Activated CD4-positive, alpha-beta T cell treated with anti-CD3 and anti-CD28 coated beads, Interleukin-2, amount 50 U/mL, for 1 hour (primary cell): ENCODE measurements around the gene HDDC3.
A peak's percentile ranks its signal among the peaks of the same experiment; 100 is the strongest.

ENCODE experiments used
- DNase-seq: peaks from one replicate; pipeline ENCODE4 v3.0.0-alpha.2; 2020

Gene HDDC3

GRCh38 chr15:90953947-90954711 lies 21.8 kb upstream of the HDDC3 start:
- no peak for DNase-seq

GRCh38 chr15:90952901-90953677 lies 20.7 kb upstream of the HDDC3 start:
- DNase-seq: no peak

- DNase-seq: no peak
These were observed 18.3 kb upstream of the HDDC3 start for GRCh38 chr15:90950676-90951075.

- DNase-seq: no peak
These were observed 17.8 kb upstream of the HDDC3 start for GRCh38 chr15:90949979-90950675.

DNA sequence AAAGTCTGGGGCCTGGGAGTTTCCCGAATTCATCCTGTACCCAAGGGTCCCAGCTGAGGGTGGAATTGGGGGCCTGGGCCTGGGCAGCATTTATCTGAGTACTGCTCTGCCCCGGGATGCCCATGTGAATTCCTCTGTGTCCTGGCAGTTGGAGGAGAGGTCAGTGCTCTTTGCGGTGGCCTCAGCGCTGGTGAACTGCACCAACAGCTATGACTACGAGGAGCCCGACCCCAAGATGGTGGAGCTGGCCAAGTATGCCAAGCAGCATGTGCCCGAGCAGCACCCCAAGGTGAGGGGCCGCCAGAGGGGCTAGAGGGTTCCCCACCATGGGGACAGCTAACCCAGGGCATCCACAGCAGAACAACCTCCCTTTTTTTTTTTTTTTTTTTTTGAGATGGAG lies 16.2 kb upstream of the HDDC3 start:
- DNase-seq: no peak

- no peak for DNase-seq
These were observed 15.4 kb upstream of the HDDC3 start for GRCh38 chr15:90947577-90948357.

GRCh38 chr15:90946941-90947576 lies 14.7 kb upstream of the HDDC3 start:
- DNase-seq: no peak

DNA sequence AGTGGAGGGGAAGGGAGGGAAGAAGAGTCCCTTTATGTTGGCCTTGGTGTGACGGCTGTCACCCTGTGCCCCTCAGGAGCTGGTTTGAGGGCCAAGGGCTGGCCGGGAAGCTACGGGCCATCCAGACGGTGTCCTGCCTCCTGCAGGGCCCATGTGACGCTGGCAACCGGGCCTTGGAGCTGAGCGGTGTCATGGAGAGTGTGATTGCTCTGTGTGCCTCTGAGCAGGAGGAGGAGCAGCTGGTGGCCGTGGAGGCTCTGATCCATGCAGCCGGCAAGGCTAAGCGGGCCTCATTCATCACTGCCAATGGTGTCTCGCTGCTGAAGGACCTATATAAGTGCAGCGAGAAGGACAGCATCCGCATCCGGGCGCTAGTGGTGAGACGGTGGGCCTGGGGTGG lies 14.2 kb upstream of the HDDC3 start:
- no peak for DNase-seq

GRCh38 chr15:90945091-90945490 lies 12.7 kb upstream of the HDDC3 start:
- DNase-seq: no peak

GRCh38 chr15:90942354-90943120 lies 10.2 kb upstream of the HDDC3 start:
- DNase-seq: no peak

DNA sequence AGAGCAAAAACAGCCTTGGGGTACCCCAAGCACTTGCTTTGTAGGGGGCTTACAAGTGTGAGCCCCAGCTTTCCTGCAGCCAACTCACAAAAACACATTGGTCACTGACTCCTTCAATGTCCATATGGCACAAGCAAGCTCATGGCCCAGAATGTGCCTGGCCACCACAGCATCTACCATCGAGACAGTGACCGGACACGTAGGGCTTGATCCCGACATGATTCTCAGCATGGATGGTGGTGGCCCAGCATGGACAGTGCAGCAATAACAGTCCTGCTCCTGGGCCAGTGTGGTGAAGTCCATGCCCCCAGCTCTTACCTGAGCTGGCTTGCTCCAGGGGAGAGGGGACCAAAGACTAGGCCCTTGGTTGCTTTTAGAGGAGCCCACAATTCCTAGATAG lies 8.7 kb upstream of the HDDC3 start:
- no peak for DNase-seq

GRCh38 chr15:90939756-90940155 lies 7.4 kb upstream of the HDDC3 start:
- no peak for DNase-seq

GRCh38 chr15:90938261-90938660 lies 5.9 kb upstream of the HDDC3 start:
- no peak for DNase-seq

DNA sequence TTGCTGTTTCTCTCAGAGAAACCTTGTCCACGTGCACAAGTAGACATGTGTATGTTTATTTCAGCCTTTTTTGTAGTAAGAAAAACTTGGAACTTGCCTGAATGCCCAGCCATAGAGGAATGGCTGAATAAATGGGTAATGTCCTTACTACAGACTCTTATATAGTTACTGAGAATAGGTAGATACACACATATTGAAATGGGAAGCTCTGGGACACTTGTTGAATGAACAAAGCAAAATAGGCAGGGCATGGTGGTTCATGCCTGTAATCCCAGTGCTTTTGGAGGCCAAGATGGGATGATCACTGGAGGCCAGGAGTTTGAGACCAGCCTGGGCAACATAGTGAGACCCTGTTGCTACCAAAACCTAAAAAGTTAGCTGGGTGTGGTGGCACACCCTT lies 4.5 kb upstream of the HDDC3 start:
- no peak for DNase-seq

- DNase-seq: peak; percentile 96
These were observed 2.8 kb upstream of the HDDC3 start, which contains the start of gene UNC45A for GRCh38 chr15:90934949-90935751. UNC45A (plus strand) TSS chr15:90935285; CDS start chr15:90935325, 40 bp downstream.

DNA sequence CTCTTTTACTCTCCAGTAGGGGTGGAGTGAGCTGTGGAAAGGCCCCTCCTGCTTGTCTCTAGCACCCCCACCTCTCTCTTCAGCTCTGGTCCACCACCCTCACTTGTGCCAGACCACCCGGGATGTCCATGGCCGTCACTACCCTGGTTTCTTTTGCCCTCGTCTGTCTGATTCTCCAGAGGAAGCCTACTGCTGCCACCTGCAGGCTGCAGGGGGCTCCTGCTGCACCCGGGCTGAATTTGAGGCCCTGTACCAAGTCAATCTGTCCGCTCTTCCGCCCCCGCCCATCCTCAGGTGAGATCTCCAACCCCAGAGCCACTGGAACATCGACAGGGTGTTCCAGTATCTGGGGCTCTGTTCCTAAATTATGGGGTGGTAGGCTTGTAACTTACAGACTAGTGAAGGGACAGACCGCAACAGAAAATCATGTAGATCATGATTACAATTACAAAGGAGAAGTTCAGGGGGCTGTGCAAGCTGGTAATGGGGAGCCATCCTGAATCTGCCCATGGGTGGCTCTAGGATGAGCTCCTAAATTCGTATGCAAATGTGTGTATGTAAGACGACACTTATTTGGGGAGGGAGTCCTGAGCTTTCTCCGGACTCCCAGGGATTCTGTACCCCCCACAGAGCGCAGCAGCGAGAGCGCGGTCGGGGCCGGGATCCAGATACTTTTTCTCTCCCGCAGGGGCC lies 2.1 kb upstream of the HDDC3 start:
- peak; percentile 84 for DNase-seq

- no peak for DNase-seq
These were observed 952 bp upstream of the HDDC3 start for GRCh38 chr15:90933301-90933700.

GRCh38 chr15:90932660-90932991 lies 277 bp upstream of the HDDC3 start:
- no peak for DNase-seq

- DNase-seq: no peak
These were observed 848 bp downstream of the HDDC3 start for GRCh38 chr15:90931575-90931827.

DNA sequence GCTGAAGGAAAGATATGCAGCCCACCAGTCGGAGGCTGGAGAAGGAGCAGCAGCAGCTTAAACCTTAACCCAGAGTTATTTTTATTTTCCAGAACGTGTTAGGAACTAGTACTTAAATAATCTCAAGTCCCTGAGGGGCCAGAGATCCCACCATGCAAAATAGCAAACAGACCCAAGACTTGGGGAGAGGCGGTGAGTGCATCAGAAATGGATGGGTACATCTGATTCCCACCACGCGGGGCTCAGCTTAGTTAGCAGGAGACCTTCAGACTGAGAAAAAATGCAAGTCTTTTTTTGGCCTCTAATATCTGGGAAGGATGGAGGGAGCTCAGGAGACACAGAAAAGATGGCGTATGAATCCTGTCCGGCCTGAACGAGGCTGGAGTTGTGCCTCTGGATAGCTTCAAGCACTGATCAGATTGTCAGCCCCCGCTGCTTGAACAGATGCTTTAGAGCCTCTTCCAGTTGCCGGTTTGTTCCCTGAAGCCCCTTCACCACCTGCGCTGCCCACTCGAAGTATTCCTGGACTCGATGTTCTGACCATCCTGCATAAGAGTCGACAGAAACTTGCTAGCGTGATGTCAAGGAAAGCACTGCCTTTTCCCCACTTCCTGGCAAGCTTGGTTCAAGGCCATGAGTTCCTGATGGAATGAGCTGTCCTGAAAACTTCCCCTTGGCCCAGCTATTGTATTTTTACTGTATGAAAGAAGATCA lies 1.3 kb downstream of the HDDC3 start:
- DNase-seq: no peak
